ENCODE measurements around the gene MAD1L1.

- TF ChIP-seq CTCF (IDR thresholded peaks at IDR 0.05; ENCODE audit: extremely low read depth in 1 of 2, insufficient read depth in 1 of 2, low read depth in 1 of 2, low read length in 2 of 2) (no peak), POLR2AphosphoS5 (IDR thresholded peaks at IDR 0.05; ENCODE audit: insufficient read depth, low read depth, low read length) (no peak), POLR2A (IDR thresholded peaks at IDR 0.05; ENCODE audit: low read depth, low read length) (no peak), GATA2 (IDR thresholded peaks at IDR 0.05; ENCODE audit: insufficient read depth, insufficient read length, low read depth, low read length) (no peak), EZH2 (IDR thresholded peaks at IDR 0.05; ENCODE audit: borderline replicate concordance, low read depth, low read length, severe bottlenecking) (no peak), FOS (IDR thresholded peaks at IDR 0.05; ENCODE audit: borderline replicate concordance, insufficient read depth, low read length) (no peak), MYC (IDR thresholded peaks at IDR 0.05; ENCODE audit: low read depth, low read length) (no peak)
Observed at GRCh38 chr7:2237109-2237602, 4.4 kb upstream of the MAD1L1 start.
